ENCODE measurements around the gene SLC17A9. TPM values are rescaled to one million over a fixed set of nuclear protein-coding genes. Genes with fewer than 3 reads are reported as not detected.

Gene SLC17A9
- total RNA-seq, 1 experiment from 2014 or later, result 37.6 TPM

- RAD21 ChIA-PET (ENCODE audit: low non-redundant PET in 1 of 2, low total read pairs in 2 of 2, uncharacterized antibody in 2 of 2, unreplicated experiment in 2 of 2), result interaction anchor here (0.7 to 1.4 kb wide), 5 partner anchors 37 to 204 kb away, joined by 4 to 13 read pairs (median 6); no protein-coding TSS in a partner anchor
- POLR2A ChIA-PET, result interaction anchor here (0.9 to 1.4 kb wide), 3 partner anchors 13 to 302 kb away, joined by 3 to 5 read pairs (median 3); no protein-coding TSS in a partner anchor
- no peaks in the 10 kb centered on the region for H3K9me2 ChIP-seq (ENCODE audit: insufficient read depth)
- peak overlapping the region; percentile 35 to 47 for H3K4me3 ChIP-seq (replicated peaks in 1 of 2; ENCODE audit: low read depth in 1 of 2, low read length in 2 of 2)
- no peaks in the 10 kb centered on the region for H4K20me1 ChIP-seq (ENCODE audit: insufficient read depth)
- no peaks in the 10 kb centered on the region for H3K36me3 ChIP-seq (ENCODE audit: control insufficient read depth in 1 of 2, insufficient read depth in 2 of 2, low read length in 2 of 2)
- no peak for TF ChIP-seq FOSL1 (IDR thresholded peaks at IDR 0.05; ENCODE audit: low read depth)
- no peak for TF ChIP-seq ZBTB33 (IDR thresholded peaks at IDR 0.05; ENCODE audit: extremely low read depth, insufficient replicate concordance, low read length)
- no peak for TF ChIP-seq JUND (IDR thresholded peaks at IDR 0.05)
- TF ChIP-seq SIN3A (IDR thresholded peaks at IDR 0.05; ENCODE audit: low read depth), result no peak
- TF ChIP-seq ATF3 (IDR thresholded peaks at IDR 0.05), result no peak
- no peak for TF ChIP-seq POLR2A (IDR thresholded peaks at IDR 0.05; ENCODE audit: borderline replicate concordance, extremely low read depth, insufficient read depth, insufficient read length)
- no peak for TF ChIP-seq CEBPB (IDR thresholded peaks at IDR 0.05; ENCODE audit: low read depth)
- TF ChIP-seq EZH2phosphoT487 (IDR thresholded peaks at IDR 0.05; ENCODE audit: borderline replicate concordance), result no peak
- TF ChIP-seq CTCF (IDR thresholded peaks at IDR 0.05 in 2 of 3, conservative IDR thresholded peaks at IDR 0.05 in 1 of 3; ENCODE audit: borderline replicate concordance in 1 of 3, insufficient read depth in 1 of 3, low read depth in 2 of 3, low read length in 2 of 3), result peak; percentile 86 to 91 (median 90)
- TF ChIP-seq ELF1 (IDR thresholded peaks at IDR 0.05; ENCODE audit: borderline replicate concordance, low read depth), result no peak
- TF ChIP-seq YY1 (IDR thresholded peaks at IDR 0.05; ENCODE audit: extremely low read depth, insufficient replicate concordance, low read depth, low read length), result no peak
- no peak for TF ChIP-seq ZNF274 (IDR thresholded peaks at IDR 0.05; ENCODE audit: low read depth, low read length)
- no peak for TF ChIP-seq MAX (IDR thresholded peaks at IDR 0.05)
- TF ChIP-seq POLR2AphosphoS5 (IDR thresholded peaks at IDR 0.05; ENCODE audit: low read depth, low read length), result no peak
- no peak for TF ChIP-seq TCF7L2 (IDR thresholded peaks at IDR 0.05; ENCODE audit: borderline replicate concordance, extremely low read depth, insufficient read depth, insufficient read length)
- TF ChIP-seq ZFX (IDR thresholded peaks at IDR 0.05), result no peak
- TF ChIP-seq RAD21 (IDR thresholded peaks at IDR 0.05; ENCODE audit: low read depth), result peak; percentile 97
- no peaks in the 10 kb centered on the region for H3K9me3 ChIP-seq (ENCODE audit: control insufficient read depth in 1 of 2, insufficient read depth in 1 of 2, low read depth in 1 of 2, low read length in 2 of 2)
- H3K79me2 ChIP-seq (ENCODE audit: insufficient read depth, low read length), result no peaks in the 10 kb centered on the region
- DNase-seq (ENCODE audit: low read depth, low spot score), result peak; percentile 63
- peaks cover 5 to 10% of the 10 kb centered on the region in 2 experiments; a peak in 3 of 4 replicates for H3K4me1 ChIP-seq (ENCODE audit: control insufficient read depth in 1 of 2, insufficient read depth in 2 of 2, low read length in 2 of 2)
- H3K9ac ChIP-seq (ENCODE audit: low read length), result peak overlapping the region; percentile 39; the same call in 1 of the 2 replicates
- H3K4me2 ChIP-seq (ENCODE audit: low read length), result peak overlapping the region; percentile 80
- peak; percentile 95 for ATAC-seq
- CTCF ChIA-PET, result interaction anchor here (0.6 to 1.8 kb wide), 13 partner anchors 8 to 243 kb away, joined by 3 to 27 read pairs (median 4); no protein-coding TSS in a partner anchor
- BruUV-seq (replicated peaks), result no TSS peak
- H3K27ac ChIP-seq (ENCODE audit: low read depth, low read length), result no peak overlapping the region; the same call in 1 of the 2 replicates
- intact Hi-C loops (cut with micrococcal nuclease), result loop anchor here (1.0 kb wide), 1 partner anchor 37 kb away; no protein-coding TSS in a partner anchor
- H3K27me3 ChIP-seq (ENCODE audit: insufficient read depth, low read length), result no peaks in the 10 kb centered on the region
- H2AFZ ChIP-seq (ENCODE audit: low read depth, low read length, poor library complexity, severe bottlenecking), result no peak overlapping the region
Observed at GRCh38 chr20:62971950-62972844, 19.7 kb downstream of the SLC17A9 start.
